ENCODE measurements around the gene JUP.
"Not testable (repeated sequence)": the region's sequence is repeated elsewhere in the genome, so short reads cannot be mapped to it uniquely, and the experiment has no call there.

JUP gene

GRCh38 chr17:41781404-41782110, 5.0 kb downstream of the JUP start:
- no peak for DNase-seq (ENCODE audit: low spot score)

DNA sequence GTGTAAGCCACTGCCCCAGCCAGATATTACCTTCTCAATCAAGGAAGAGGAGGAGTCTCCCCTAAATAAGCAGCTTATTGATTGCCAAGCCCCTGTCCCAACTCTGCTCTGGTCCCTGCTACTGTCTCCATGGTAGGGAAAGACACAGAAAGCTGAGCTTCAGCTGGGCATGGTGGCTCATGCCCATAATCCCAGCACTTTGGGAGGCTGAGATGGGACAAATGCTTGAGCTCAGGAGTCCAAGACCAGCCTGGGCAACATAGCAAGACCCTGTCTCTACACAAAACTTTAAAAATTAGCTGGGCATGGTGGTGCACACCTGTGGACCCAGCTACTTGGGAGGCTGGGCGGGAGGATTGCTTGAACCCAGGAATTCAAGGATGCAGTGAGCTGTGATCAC, 6.6 kb downstream of the JUP start:
- DNase-seq (ENCODE audit: low spot score): no peak

- DNase-seq (ENCODE audit: low spot score): peak; percentile 68
These were observed 8.8 kb downstream of the JUP start for GRCh38 chr17:41777574-41778188.

- DNase-seq (ENCODE audit: low spot score): no peak
These were observed 9.3 kb downstream of the JUP start for GRCh38 chr17:41777157-41777573.

DNA sequence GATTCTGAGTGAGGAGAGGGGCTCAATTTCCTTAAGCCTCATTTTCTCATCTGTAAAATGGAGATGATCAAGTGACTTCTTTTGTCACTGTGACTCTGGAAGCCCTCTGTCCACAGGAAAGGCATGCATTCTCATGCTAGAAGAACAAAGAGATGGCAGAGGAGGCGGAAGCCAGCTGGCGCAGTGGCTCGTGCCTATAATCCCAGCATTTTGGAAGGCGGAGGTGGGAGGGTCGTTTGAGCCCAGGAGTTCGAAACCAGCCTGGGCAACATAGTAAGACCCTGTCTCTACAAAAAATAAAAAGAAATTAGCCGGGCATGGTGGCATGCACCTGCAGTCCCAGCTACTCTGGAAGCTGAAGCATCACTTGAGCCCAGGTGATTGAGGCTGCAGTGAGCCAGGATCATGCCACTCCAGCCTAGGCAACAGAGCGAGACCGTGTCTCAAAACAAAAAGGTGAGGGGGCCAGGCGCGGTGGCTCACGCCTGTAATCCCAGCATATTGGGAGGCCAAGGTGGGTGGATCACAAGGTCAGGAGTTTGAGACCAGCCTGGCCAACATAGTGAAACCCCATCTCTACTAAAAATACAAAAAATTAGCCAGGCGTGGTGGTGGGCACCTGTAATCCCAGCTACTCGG, 10.1 kb downstream of the JUP start:
- not testable (repeated sequence) for DNase-seq (ENCODE audit: low spot score)

DNA sequence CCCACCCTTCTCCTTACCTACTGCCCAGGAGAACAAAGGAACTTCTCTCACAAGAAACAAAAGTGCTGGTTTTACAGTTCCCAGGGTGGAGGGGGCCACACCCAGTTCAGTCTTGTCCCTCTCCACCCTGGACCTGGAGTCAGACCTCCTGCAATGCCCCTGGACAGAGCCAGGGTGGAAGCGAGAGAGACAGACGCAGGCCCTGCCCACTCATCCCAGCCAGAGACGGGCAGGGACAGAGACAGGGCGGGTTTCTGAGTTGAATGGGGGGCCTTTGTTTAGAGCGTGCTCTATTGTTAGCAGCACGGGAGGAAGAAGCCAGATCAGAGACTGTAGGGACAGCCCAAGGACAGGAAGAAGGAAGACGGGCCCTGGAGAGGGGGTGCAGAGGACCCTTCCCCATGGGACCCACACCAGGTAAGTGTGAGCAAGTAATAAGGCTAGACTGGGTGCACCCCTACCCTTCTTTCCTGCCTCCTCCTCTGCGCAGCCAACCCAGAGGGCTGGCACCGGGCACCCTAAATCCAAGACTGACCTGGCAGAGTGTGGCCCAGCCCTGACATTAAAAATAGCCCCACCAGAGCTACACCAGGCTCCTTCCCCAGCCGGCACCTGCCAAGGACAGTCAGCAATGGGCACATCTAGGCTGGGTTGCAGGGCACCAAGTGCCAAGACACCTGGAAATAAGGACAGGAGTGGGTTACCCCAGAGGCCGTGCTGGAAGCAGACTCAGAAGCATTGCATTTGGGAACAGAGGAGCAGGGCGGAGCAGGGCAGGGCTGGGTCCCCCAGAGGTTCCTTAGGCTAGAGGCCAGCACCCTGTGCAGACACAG, 10.9 kb downstream of the JUP start:
- DNase-seq (ENCODE audit: low spot score): no peak

GRCh38 chr17:41773731-41774193, 12.7 kb downstream of the JUP start:
- DNase-seq (ENCODE audit: low spot score): no peak

DNA sequence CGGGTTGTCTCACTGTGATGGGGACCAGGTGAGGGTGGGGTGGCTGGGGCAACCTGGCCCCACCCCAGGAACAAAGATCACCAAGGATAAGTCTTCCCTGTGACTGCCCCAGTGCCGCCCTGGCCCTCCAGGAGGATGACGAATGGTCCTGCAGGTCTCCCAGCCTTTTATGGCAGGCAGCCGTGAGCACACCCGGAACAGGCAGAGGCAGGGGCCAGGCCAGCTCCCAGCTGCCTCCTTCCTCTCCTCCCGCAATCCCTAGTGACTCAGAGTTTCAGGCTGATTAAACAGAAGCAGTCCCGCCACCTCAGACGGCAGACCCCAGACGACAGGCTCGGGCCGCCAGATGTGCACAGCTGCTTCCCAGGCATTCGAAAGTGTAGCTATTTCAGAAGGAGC, 13.3 kb downstream of the JUP start:
- peak; percentile 83 for DNase-seq (ENCODE audit: low spot score)

DNA sequence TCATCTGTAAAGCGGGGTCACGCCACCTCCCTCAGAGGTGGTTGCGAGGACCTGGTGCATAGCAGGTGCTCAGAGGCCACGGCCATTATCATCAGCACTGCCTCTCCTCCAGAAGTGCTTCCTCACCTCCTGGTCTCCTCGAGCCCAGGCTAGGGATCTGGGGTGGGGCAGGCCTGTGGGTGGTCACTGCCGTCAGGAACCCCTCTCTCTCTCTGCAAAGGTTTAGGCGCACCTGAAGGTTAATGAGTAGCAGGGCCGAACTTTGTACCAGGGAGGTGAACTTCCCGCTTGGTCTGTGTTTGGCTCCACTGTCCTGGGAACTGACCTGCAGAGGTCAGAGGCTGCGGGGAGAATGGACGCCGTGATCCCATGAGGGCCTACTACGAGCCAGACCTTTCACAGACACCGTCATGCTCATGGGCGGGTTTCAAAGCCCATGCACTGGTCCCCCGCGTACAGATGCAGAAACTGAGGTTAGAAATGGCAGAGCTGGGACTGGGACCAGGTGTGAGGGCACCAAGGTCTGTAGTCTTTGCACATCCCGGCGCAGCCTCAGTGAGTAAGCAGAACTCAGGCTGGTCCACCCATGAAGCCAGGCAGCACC, 13.8 kb downstream of the JUP start:
- DNase-seq (ENCODE audit: low spot score): peak; percentile 55

- DNase-seq (ENCODE audit: low spot score): no peak
These were observed 14.3 kb downstream of the JUP start for GRCh38 chr17:41772218-41772585.

- DNase-seq (ENCODE audit: low spot score): no peak
These were observed 14.9 kb downstream of the JUP start for GRCh38 chr17:41771389-41772206.

DNA sequence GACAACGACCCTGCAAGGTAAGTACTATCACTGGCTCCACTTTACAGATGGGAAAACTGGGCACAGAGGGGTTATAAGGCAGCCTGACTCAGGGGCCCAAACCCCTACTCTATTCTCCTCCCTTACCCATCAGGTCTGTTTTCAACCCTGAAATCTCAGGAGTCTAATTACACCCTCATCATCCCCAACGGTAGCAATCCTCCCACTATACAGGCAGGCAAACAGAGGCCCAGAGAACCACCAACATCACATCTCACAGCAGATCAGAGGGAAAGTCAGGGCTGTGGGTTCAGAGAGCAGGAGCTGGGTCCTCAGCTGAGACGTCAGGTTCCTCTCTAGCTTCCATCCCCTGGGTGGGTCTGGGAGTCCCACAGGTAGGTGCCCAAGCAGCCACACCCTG, 16.5 kb downstream of the JUP start:
- no peak for DNase-seq (ENCODE audit: low spot score)

GRCh38 chr17:41769346-41769862, 17.1 kb downstream of the JUP start:
- no peak for DNase-seq (ENCODE audit: low spot score)

GRCh38 chr17:41768682-41769288, 17.7 kb downstream of the JUP start:
- DNase-seq (ENCODE audit: low spot score): no peak

GRCh38 chr17:41767324-41768042, 19.0 kb downstream of the JUP start:
- DNase-seq (ENCODE audit: low spot score): no peak

GRCh38 chr17:41766135-41766534, 20.4 kb downstream of the JUP start:
- no peak for DNase-seq (ENCODE audit: low spot score)

- DNase-seq (ENCODE audit: low spot score): no peak
These were observed 23.2 kb downstream of the JUP start for GRCh38 chr17:41763327-41763726.

GRCh38 chr17:41762841-41763240, 23.7 kb downstream of the JUP start:
- DNase-seq (ENCODE audit: low spot score): no peak

GRCh38 chr17:41762391-41762790, 24.1 kb downstream of the JUP start:
- no peak for DNase-seq (ENCODE audit: low spot score)

GRCh38 chr17:41760878-41761277, 25.6 kb downstream of the JUP start:
- DNase-seq (ENCODE audit: low spot score): no peak

Data from HuH-7 (cell line).